Measurements from ENCODE around the gene ITSN1.

- no peak for TF ChIP-seq POLR2A (IDR thresholded peaks at IDR 0.05)
- TF ChIP-seq, protein P1, sequence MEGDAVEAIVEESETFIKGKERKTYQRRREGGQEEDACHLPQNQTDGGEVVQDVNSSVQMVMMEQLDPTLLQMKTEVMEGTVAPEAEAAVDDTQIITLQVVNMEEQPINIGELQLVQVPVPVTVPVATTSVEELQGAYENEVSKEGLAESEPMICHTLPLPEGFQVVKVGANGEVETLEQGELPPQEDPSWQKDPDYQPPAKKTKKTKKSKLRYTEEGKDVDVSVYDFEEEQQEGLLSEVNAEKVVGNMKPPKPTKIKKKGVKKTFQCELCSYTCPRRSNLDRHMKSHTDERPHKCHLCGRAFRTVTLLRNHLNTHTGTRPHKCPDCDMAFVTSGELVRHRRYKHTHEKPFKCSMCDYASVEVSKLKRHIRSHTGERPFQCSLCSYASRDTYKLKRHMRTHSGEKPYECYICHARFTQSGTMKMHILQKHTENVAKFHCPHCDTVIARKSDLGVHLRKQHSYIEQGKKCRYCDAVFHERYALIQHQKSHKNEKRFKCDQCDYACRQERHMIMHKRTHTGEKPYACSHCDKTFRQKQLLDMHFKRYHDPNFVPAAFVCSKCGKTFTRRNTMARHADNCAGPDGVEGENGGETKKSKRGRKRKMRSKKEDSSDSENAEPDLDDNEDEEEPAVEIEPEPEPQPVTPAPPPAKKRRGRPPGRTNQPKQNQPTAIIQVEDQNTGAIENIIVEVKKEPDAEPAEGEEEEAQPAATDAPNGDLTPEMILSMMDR (IDR thresholded peaks at IDR 0.05), result no peak
- TF ChIP-seq POLR2AphosphoS5 (IDR thresholded peaks at IDR 0.05), result no peak
- no peak for TF ChIP-seq EP300 (IDR thresholded peaks at IDR 0.05)
Observed at GRCh38 chr21:33680870-33681269, 38.6 kb downstream of the ITSN1 start.
